Gastroesophageal sphincter (tissue), 3 donors: ENCODE measurements around the gene MACF1.

Experiments
- CTCF ChIP-seq, 4 experiments: fragments of 200-600 bp in 2 of 4; fragments of 450-650 bp in 2 of 4; sonication (generic) in 1 of 4; IDR thresholded peaks; one replicate each; pipeline ENCODE4 v1.5.1; 2017 to 2019; ENCODE audit warnings: antibody characterized with exemption in 4 of 4, mild to moderate bottlenecking in 2 of 4, moderate library complexity in 2 of 4
- POLR2A ChIP-seq, 2 donors: fragments of 450-650 bp; IDR thresholded peaks; one replicate each; pipeline ENCODE4 v1.6.1; 2017; ENCODE audit warnings: antibody characterized with exemption in 2 of 2, mild to moderate bottlenecking in 2 of 2, moderate library complexity in 1 of 2

GRCh38 chr1:39214021-39214713, 9.7 kb downstream of the MACF1 start:
- no peak for TF ChIP-seq POLR2A (IDR thresholded peaks at IDR 0.05)
- no peak for TF ChIP-seq CTCF (IDR thresholded peaks at IDR 0.05)
